Neural cell (in vitro differentiated cells): ENCODE measurements around the gene NOC4L. TPM values are rescaled to one million over a fixed set of nuclear protein-coding genes. Genes with fewer than 3 reads are reported as not detected.

Experiments used
- H2AFZ ChIP-seq: fragments of 200-600, 300-800 bp; sonication (generic), shearing (Covaris generic); 2 replicates; pipeline ENCODE4 v1.6.0; 2014; ENCODE audit warnings: low read depth, mild to moderate bottlenecking, antibody characterized with exemption, low read length, moderate library complexity
- H3F3A ChIP-seq: fragments of 200-600 bp; shearing (Covaris generic); 2 replicates; pipeline ENCODE4 v1.6.1; 2016; ENCODE audit warnings: mild to moderate bottlenecking, moderate library complexity, mixed read lengths, antibody characterized with exemption, low read length; ENCODE audit not compliant: insufficient read depth, poor library complexity, severe bottlenecking
- H3K27ac ChIP-seq: fragments of 200-600, 300-800 bp; sonication (generic), shearing (Covaris generic); 2 replicates; pipeline ENCODE4 v1.5.1; 2014; ENCODE audit warnings: mild to moderate bottlenecking, low read length, moderate library complexity
- H3K27me3 ChIP-seq: fragments of 300-800, 200-600 bp; sonication (generic), shearing (Covaris generic); 2 replicates; pipeline ENCODE4 v1.6.0; 2014; ENCODE audit warnings: mild to moderate bottlenecking, low read depth, low read length, moderate library complexity; ENCODE audit not compliant: insufficient read depth
- H3K36me3 ChIP-seq: fragments of 300-800, 200-600 bp; sonication (generic), shearing (Covaris generic); 2 replicates; pipeline ENCODE4 v1.5.1; 2014; ENCODE audit warnings: mild to moderate bottlenecking, antibody characterized with exemption, low read length, moderate library complexity; ENCODE audit not compliant: insufficient read depth
- H3K4me2 ChIP-seq: fragments of 300-800, 200-600 bp; sonication (generic), shearing (Covaris generic); 2 replicates; pipeline ENCODE4 v1.6.0; 2014; ENCODE audit warnings: mild to moderate bottlenecking, low read length
- H3K4me3 ChIP-seq: fragments of 300-800, 200-600 bp; sonication (generic), shearing (Covaris generic); 2 replicates; pipeline ENCODE4 v1.5.1; 2014; ENCODE audit warnings: mild to moderate bottlenecking, low read length, moderate library complexity
- H3K79me2 ChIP-seq: fragments of 200-600 bp; shearing (Covaris generic); replicated peaks from 2 replicates; pipeline ENCODE4 v1.6.0; 2014; ENCODE audit warnings: mild to moderate bottlenecking, low read length, moderate library complexity; ENCODE audit not compliant: insufficient read depth
- H3K9ac ChIP-seq: fragments of 300-800, 200-600 bp; sonication (generic), shearing (Covaris generic); 2 replicates; pipeline ENCODE4 v1.6.1; 2016; ENCODE audit warnings: mild to moderate bottlenecking, low read length, mixed read lengths
- H3K9me2 ChIP-seq: fragments of 200-600 bp; shearing (Covaris generic); 2 replicates; pipeline ENCODE4 v1.6.1; 2016; ENCODE audit warnings: mild to moderate bottlenecking, low read length, mixed read lengths; ENCODE audit not compliant: insufficient read depth
- H3K9me3 ChIP-seq: fragments of 200-600, 300-800 bp; sonication (generic), shearing (Covaris generic); 2 replicates; pipeline ENCODE4 v1.6.1; 2016; ENCODE audit warnings: mild to moderate bottlenecking, mixed run types, low read length, moderate library complexity, mixed read lengths
- H4K20me1 ChIP-seq: fragments of 200-600 bp; shearing (Covaris generic); 2 replicates; pipeline ENCODE4 v1.6.1; 2016; ENCODE audit warnings: mild to moderate bottlenecking, mixed run types; ENCODE audit not compliant: insufficient read depth
- CTCF ChIP-seq: fragments of 450-650 bp; IDR thresholded peaks from 2 replicates; pipeline ENCODE4 v1.5.1; 2014; ENCODE audit warnings: antibody characterized with exemption, mild to moderate bottlenecking, moderate library complexity; ENCODE audit not compliant: poor library complexity, severe bottlenecking
- EP300 ChIP-seq: fragments of 450-650 bp; conservative IDR thresholded peaks from 2 replicates; pipeline ENCODE4 v1.6.1; 2014; ENCODE audit warnings: antibody characterized with exemption, mild to moderate bottlenecking, moderate library complexity; ENCODE audit not compliant: poor library complexity, severe bottlenecking
- EZH2 ChIP-seq: fragments of 200-600, 300-800 bp; shearing (Covaris generic), sonication (generic); IDR thresholded peaks from 2 replicates; pipeline ENCODE4 v1.6.1; 2014; ENCODE audit warnings: antibody characterized with exemption, low read length, borderline replicate concordance, mild to moderate bottlenecking; ENCODE audit not compliant: insufficient read depth, poor library complexity, severe bottlenecking
- MXI1 ChIP-seq: fragments of 450-650 bp; conservative IDR thresholded peaks from 2 replicates; pipeline ENCODE4 v1.6.1; 2014; ENCODE audit warnings: antibody characterized with exemption, mild to moderate bottlenecking; ENCODE audit not compliant: poor library complexity, severe bottlenecking
- POLR2AphosphoS5 ChIP-seq: IDR thresholded peaks from 2 replicates; pipeline ENCODE4 v1.6.1; 2012
- RAD21 ChIP-seq: fragments of 450-650 bp; conservative IDR thresholded peaks from 2 replicates; pipeline ENCODE4 v1.6.1; 2014; ENCODE audit warnings: antibody characterized with exemption, mild to moderate bottlenecking, moderate library complexity
- REST ChIP-seq: IDR thresholded peaks from 2 replicates; pipeline ENCODE4 v1.6.1; 2012; ENCODE audit warnings: borderline replicate concordance
- SMC3 ChIP-seq: fragments of 450-650 bp; conservative IDR thresholded peaks from 2 replicates; pipeline ENCODE4 v1.6.1; 2014; ENCODE audit warnings: antibody characterized with exemption, mild to moderate bottlenecking, moderate library complexity; ENCODE audit not compliant: poor library complexity
- TAF1 ChIP-seq: IDR thresholded peaks from 2 replicates; pipeline ENCODE4 v1.6.1; 2012; ENCODE audit warnings: low read depth
- polyA plus RNA-seq: library from polyadenylated mRNA; depleted of rRNA; stranded (reverse); fragments of >200 nt; gene quantifications from 2 replicates; pipeline ENCODE4 v1.2.3, GENCODE V29; 2014

The NOC4L gene
- polyA plus RNA-seq, 1 donor from 2014 or later = 26.9 TPM

GRCh38 chr12:132131229-132131628 lies 13.0 kb upstream of the NOC4L start:
- H3K9me2 ChIP-seq = no peaks in the 10 kb centered on the region
- peaks cover 6% of the 10 kb centered on the region for H3K9me3 ChIP-seq
- peaks cover 14% of the 10 kb centered on the region for H3K36me3 ChIP-seq
- no peak overlapping the region for H3K4me3 ChIP-seq
- TF ChIP-seq TAF1 = no peak
- no peak for TF ChIP-seq SMC3
- no peak for TF ChIP-seq MXI1
- no peak for TF ChIP-seq REST
- no peak for TF ChIP-seq RAD21
- TF ChIP-seq CTCF = no peak
- no peak for TF ChIP-seq EZH2
- TF ChIP-seq POLR2AphosphoS5 = no peak
- TF ChIP-seq EP300 = no peak
- H2AFZ ChIP-seq = no peak overlapping the region
- no peaks in the 10 kb centered on the region for H3F3A ChIP-seq
- no peaks in the 10 kb centered on the region for H3K79me2 ChIP-seq
- H4K20me1 ChIP-seq = no peaks in the 10 kb centered on the region
- no peak overlapping the region for H3K27ac ChIP-seq
- H3K9ac ChIP-seq = no peak overlapping the region
- H3K4me2 ChIP-seq = no peak overlapping the region
- no peaks in the 10 kb centered on the region for H3K27me3 ChIP-seq

- Histone ChIP-seq H3K4me2 (no peak overlapping the region), H3K9ac (no peak overlapping the region), H3K9me2 (no peaks in the 10 kb centered on the region), H2AFZ (no peak overlapping the region), H3K79me2 (no peaks in the 10 kb centered on the region), H4K20me1 (no peaks in the 10 kb centered on the region), H3K9me3 (peaks cover 6% of the 10 kb centered on the region), H3K27me3 (no peaks in the 10 kb centered on the region), H3K27ac (no peak overlapping the region), H3K4me3 (no peak overlapping the region), H3F3A (no peaks in the 10 kb centered on the region), H3K36me3 (peaks cover 14% of the 10 kb centered on the region)
- TF ChIP-seq EZH2 (no peak), REST (no peak), SMC3 (no peak), TAF1 (no peak), MXI1 (no peak), RAD21 (no peak), EP300 (no peak), CTCF (no peak), POLR2AphosphoS5 (no peak)
Observed at GRCh38 chr12:132131952-132132351, 12.3 kb upstream of the NOC4L start.
